Stimulated activated CD8-positive, alpha-beta memory T cell treated with anti-CD3 and anti-CD28 coated beads, Interleukin-4, amount 100 ng/mL, for 48 hours (primary cell): Measurements from ENCODE around the gene MRPS2.
"Not testable (repeated sequence)": the region's sequence is repeated elsewhere in the genome, so short reads cannot be mapped to it uniquely, and the experiment has no call there.

ENCODE experiments used
- DNase-seq: peaks from one replicate; pipeline ENCODE4 v3.0.0-alpha.2; 2020

MRPS2 gene

DNA sequence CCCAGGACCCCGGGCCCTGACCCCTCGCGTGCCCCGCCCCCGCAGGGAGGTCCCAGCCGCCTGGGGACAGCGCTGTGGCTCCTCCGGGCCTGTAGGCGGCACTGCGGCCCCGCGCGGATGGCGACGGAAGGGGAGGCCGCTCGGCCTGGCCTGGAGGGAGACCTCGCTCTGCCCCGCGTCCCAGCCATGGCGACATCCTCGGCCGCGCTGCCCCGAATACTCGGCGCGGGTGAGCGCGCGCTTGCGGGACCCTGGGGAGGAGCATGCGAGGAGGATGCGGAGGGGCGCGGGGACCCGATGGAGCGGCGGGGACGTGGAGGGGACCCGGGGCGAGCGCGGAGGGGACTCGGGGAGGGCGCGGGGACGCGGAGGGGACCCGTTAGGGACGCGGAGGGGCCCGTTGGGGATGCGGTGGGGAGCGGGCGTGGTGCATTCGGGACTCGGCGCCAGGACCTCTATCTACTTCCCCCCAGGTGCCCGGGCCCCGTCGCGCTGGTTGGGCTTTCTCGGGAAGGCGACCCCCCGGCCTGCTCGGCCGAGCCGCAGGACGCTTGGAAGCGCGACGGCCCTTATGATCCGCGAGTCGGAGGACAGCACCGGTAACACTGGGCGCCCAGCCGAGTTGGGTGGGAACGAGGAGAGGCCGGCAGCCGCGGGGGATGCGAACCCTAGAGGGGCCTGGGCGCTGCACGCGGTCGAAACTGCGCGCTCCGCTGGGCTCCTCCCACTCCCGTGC lies at the start of gene MRPS2:
MRPS2 (plus strand) TSS at position 158 of the 736 bp plus-strand sequence; CDS start at position 187, 29 bp downstream.
- peak; percentile 89 for DNase-seq

DNA sequence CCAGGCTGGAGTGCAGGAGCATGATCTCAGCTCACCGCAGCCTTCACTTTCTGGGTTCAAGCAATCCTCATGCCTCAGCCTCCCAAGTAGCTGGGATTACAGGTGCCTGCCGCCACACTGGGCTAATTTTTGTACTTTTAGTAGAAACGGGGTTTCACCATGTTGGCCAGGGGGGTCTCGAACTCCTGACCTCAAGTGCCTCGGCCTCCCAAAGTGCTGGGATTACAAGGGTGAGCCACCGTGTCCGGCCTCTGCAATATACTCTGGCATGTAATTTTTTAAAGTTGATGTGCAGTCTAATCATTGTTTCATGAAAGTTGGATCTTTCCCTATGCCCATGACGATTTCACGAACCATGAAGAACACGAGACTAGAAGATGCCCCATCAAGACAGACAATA lies 49.5 kb upstream of the MRPS2 start:
- DNase-seq, result no peak

DNA sequence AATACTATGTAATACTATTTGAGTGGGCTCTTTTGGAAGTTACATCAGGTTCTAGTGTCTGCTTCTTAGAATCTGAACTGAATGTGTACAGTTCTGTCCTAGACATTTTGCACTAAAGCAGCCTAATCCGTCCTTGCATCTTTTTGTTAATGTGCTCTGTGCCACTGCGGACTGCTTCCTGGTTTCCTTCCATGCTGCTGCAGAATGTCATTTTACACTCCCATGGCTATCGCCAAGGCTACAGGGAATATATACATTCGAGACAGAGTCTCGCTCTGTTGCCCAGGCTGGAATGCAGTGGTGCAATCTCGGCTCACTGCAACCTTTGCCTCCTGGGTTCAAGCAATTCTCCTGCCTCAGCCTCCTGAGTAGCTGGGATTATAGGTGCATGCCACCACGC lies 48.6 kb upstream of the MRPS2 start:
- DNase-seq, result not testable (repeated sequence)

DNA sequence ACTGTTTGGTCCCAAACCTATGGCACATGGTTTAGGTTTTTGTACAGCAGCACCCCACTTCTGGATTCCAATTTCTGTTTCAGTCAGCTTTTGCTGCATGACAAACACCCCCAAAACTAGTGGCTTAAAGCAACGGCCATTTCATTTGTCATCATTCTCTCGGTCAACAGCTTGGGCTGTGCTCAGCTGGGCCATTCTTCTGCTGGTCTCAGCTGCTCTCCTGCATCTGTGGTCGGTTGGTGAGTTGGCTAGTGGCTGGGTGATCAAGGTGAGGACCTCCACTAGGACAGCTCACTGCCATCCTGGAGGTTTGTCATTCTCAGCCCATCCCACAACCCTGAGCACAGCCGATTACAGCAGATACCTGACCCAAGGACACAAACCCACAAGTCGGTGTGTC lies 45.7 kb upstream of the MRPS2 start:
- DNase-seq, result no peak

DNA sequence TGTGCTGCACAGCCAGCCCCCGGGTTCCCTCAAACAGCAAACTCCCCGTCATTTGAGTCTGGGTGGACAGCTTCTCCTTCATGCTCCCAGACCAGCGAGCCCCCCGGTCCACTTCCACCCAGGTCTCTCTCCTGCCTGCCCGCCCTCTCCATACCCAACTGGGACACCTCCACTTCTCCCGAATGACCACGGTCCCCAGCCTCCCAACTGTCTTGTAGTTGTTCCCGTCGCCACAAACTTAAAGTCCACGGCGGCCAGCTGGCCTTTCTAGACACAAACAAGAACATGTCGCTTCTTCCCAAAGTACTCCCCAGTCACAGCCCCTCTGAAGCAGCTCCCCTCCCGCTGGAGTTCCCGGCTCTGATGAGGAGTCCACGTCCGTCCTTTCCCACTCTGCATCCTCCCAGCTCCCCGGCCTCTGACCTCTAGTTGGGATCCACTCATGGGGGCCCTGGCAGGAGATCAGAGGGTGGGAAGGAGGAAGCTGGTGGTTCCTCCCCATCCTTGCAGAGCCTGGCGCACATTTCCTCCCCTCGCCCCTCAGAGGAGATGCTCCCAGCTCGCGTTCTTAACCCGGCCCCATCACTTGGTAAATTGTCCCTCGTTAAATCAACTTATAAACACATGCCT lies 45.0 kb upstream of the MRPS2 start:
- no peak for DNase-seq

DNA sequence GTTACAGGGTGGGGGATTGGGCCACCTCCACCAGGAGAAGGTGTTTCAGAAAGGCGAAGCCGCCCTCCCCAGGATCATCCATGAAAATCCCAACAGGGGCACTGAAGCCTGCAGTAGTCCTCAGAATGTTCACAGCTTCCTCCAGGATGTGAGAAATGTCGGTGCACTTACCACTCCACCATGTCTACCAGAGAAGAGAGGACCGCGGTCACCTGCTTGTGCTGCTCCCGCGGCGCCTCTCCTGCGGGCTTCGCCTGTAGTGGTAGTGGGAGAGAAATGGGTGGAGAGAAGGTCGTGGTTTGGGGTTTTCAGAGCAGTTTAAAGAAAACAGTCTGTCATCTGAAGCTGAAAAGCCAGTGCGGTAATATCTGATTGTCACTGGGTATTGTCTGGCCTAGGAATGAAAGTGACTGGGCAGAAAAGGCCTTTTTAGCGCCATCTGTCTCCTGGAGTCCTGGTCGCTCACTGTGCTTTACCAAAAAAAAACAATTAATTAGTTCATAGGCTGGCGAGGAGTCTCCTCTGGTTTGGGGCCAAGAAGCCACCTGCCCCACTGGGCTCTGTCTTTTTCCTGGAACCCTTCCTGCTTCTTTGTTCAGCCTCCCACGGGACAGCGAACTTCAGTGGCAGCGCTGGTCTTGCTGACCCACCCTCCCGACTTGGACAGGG lies 43.9 kb upstream of the MRPS2 start:
- no peak for DNase-seq

DNA sequence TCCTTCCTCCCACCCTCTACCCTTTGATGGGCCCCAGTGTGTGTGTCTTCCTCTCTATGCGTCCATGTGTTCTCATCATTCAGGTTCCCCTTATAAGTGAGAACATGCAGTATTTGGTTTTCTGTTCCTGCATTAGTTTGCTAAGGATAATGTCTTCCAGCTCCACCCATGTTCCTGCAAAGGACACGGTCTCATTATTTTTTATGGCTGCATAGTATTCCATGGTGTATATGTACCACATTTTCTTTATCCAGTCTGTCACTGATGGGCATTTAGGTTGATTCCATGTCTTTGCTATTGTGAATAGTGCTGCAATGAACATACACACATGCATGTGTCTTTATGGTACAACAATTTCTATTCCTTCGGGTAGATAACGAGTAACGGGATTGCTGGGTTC lies 42.0 kb upstream of the MRPS2 start:
- DNase-seq, result not testable (repeated sequence)

DNA sequence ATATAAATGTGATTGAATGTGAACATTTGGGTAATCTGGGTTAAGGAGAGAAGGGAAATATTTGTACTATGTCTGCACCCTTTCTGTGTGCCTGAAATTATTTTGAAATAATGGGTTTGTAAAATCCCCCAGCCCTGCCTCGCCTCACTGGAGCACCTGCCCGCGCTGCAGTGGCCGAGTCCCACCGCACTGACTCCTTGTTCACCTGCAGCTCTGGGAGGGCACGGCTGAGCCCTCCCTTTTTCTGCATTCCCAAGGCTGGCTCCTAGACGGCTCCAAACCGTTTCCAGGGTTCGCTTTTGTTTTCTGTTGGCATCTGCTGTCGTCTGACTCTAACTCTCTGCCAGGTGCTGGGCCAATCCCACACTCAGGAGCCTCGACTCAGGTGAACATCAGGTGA lies 38.5 kb upstream of the MRPS2 start:
- DNase-seq, result no peak

DNA sequence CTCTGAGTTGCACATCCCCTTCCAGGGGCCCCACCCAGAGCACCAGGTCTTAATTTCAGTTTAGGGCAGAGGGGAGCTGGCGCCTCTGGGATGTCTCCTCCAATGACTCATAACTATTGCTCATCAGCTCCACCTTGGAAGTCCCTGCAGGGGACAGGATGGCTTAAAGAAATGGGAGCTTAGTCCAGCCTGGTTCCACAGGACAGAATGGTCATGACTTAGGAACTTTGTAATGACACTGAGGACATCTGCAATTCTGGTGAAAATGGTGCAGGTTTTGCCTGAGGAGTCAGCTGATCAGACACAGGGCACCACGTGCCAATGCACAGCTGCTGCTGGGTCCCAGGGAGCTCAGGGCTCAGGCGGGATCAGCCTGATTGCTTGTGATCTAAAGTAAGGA lies 37.3 kb upstream of the MRPS2 start:
- no peak for DNase-seq

DNA sequence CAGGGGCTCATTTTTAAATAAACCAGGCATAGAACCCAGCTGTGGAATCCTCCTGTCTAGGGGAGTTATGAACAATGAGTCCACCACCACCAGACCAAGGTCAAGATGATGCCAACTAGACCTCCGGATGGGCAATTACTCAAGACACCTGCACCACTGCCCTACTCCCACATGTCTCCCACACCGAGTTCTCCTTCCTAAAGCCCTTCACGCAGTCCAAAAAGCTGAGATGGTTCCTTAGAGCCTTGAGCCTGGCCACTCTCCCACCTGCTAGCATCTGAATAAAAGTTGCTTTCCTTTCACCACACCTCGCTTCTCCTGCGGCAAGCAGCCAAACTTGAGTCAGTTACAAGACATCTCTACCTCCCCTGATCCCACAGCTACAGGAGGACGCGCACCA lies 36.3 kb upstream of the MRPS2 start:
- no peak for DNase-seq

DNA sequence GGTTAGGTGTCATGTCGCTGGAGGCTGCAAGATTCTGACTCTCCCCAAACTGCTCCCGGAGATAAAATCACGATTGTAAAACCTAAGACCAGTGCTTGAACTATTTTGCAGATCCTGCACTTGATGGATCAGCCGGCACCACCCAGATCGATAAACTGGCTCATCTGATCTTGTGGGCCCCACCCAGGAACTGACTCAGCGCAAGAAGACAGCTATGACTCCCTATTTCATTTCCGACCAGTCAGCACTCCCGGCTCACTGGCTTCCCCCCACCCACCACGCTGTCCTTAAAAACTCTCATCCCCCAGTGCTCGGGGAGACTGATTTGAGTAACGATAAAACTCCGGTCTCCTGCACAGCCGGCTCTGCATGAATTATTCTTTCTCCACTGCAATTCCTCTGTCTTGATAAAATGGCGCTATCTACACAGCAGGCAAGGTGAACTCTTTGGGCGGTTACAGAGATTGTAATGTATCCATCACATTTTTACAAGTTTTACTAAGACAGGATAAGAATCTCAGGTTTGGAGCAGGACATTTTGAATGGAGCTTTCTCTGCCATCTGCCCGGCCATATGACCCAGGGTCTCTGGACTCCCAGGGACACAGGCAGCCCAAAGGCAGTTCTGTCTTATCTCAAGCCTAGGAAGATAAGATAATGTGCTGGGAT lies 31.5 kb upstream of the MRPS2 start:
- peak; percentile 64 for DNase-seq

DNA sequence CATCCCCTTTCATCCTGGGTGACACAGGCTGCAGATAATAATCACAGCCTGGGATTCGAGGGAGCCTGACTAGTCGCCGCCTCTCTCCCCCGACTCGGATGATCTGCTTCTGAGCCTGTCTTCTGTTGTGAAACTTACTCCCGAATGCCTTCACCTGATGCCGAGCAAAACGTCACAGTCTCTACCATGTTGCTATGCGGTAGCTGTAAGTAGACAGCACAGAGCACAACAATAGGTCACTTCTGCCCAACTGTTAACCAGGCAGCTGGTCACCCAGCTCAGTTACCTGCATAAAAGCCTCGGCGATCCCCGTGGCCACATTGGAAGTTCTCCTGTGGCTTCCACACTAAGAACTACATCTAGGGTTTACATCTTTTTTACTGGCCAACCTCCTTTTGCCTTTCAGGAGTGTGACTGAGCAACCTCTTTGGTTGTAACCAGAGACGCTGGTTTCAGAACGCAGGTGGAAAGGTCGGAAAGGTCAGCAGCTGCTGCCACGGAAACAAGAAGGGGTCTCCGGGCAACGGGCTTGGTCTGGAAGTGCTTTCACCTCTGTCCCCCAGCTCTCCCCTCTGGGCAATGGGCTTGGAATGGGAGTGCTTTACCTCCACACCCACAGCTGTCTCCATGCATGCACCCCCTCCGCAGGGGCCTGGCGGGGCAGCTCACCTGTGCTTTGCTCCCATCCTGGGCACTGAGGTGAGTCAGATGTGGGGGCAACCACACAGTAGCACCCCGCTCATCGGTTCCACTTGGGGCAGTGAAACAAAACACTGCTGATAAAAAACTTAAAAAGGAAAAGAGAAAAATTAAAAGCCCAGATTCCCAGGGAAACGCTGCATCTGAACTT lies 28.5 kb upstream of the MRPS2 start:
- no peak for DNase-seq

DNA sequence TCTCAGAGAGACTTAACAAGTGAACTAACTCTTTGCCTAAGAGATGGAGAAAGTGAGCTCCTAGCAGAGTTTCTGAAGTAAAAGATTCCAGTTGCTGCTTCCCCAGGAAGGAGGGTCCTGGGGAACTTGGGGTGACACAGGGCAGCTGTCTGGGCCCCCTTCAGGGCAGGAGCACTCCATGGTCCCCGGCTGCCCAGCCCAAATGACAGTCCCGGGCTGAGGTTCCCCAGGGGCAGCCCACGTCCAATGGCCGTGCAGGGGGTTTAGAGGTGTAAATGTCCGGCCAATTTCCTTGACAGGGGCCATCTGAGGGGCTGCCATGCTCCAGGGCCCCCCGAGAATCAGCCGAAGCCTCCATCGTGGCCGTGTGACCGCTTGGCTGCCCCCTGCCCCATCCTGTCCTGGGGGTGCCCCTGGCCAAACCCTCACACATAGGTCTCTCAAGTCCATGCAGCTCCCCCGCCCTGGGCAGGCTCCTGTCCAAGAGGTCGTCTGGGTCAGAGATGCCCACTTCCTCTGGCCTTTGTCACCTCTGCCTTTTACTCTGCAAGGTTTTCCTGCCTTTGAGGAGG lies 26.4 kb upstream of the MRPS2 start:
- no peak for DNase-seq

DNA sequence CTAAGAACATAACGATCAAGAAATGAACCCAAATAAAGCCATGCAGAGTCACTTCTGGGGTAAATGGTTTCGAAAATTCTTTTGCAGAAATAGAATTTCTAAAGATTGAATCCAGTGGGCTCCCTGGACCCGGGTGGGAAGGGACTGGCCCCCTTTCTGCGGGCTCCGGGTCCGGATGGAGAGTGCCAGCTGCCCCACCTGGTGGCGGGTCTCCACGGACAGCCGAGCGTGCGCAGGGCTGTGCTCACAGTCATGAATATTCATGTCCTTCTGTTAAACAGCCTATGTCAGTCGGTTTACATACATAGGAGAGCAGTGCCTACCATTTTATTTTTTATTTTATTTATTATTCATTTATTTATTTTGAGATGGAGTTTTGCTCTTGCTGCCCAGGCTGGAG lies 25.6 kb upstream of the MRPS2 start:
- peak; percentile 48 for DNase-seq

DNA sequence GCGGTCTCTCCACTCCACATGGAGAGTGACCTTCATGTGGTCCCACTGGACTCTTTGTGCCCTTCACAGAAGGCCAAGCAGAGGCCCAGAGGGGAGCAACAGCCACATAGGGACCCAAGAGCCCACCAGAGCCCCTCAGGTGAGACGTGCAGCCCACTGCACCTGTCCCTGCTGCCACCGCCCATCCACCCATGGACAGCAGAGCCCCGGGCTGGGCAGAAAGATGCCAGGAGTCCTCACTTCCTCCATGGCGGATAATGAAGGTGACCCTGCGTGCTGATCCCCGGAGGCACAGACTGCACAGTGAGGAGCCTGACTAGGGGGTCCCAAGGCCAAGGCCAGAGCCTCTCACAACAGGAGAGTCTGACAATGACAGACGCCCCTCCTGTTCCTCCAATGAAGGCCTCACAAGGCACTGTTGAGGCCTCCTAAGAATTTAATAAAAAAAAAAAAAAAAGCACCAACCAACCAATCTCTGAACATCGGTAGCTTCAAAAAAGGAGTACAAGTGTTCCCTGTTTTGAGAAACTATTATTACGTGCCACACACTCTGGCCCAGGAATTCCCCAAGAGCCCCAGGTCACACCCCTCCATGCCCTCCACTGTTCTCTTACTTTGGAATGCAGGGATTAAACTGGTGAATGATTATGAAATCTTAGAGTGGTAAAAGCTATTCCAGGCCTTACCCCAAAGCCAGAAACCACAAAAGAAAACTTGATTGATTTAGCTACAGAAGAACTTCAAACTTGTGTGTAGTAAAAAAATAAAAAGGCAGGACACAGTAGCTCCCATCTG lies 23.7 kb upstream of the MRPS2 start:
- no peak for DNase-seq

DNA sequence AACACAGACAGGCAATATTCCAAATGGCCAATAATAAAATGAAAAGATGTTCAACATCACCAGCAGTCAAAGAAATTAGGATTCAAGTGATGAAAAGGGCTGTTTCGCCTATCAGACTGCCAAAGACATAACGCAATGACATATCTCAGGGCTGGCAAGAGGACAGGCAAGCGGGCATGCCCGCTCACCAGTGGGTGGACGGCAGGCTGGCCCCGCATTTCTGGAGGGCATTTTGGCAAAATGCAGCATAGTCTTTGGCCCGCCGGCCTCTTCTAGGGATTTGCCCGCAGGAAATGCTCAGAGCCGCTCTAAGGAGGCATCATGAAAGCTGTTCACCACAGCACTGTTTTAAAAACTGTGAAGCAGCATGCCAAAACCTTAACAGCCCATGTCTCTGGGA lies 22.3 kb upstream of the MRPS2 start:
- no peak for DNase-seq

DNA sequence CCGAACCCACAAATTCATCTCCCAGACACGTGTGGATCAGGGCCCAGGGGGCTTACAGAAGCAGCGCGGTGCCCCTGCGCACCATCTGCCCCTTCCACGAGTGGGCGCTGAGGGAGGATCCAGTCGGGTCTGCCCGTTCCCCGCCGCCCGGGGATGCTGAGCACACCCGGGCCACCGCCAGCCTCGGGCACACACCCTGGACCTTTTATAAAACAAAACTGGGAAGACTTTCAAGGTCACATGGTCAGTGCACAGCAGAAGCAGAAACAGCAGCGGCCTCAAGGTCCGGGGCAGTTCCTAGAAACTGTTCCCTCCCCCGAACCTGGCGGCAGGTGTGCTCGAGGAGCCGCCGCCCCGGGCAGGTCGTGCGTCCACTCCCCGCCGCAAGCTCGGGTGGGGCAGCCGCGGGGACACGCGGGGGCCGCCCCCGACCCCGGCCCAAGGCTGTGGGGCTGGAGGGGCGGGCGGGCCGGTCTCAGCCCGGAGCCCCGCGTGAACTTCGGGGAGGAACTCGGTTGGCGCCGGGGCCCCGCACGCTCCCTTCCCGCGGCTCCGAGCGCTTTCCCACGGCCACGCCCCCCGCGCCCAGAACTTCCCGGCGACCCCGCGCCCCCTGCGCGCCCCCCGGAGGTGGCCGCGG lies 21.5 kb upstream of the MRPS2 start:
- no peak for DNase-seq

DNA sequence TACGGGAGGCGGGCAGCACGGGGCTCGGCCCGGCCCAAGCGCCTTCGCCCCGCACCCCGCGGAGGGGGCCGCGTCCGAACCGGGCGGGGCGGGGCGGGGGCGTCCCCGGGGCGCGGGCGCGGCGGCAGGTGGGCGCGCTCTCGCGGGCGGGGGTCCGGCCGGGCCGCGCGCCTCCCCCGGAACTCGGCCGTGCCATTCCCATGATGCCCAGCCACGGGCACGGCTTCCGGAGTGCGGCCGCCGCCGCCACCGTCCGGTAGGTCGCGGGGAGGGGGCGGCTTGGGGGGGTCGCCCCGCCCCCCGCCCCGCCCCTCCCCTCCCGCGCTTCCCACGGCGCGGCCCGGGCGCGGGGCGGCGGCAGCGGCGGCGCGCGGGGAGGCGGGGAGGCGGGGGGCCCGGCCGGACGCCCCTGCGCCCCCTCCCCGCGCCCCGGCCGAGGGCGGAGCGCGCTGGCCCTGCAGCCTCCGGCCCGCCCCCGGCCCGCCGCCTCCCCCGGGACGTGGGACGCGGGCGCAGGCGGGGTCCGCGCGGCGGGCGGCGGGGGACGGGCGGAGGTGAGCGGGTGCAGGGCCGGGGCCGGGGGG lies 20.9 kb upstream of the MRPS2 start, which contains the start of gene PPP1R26:
PPP1R26 (plus strand) TSS at position 314 of the 584 bp plus-strand sequence. CDS start 4,729 bp downstream, outside the sequence.
- DNase-seq, result no peak

DNA sequence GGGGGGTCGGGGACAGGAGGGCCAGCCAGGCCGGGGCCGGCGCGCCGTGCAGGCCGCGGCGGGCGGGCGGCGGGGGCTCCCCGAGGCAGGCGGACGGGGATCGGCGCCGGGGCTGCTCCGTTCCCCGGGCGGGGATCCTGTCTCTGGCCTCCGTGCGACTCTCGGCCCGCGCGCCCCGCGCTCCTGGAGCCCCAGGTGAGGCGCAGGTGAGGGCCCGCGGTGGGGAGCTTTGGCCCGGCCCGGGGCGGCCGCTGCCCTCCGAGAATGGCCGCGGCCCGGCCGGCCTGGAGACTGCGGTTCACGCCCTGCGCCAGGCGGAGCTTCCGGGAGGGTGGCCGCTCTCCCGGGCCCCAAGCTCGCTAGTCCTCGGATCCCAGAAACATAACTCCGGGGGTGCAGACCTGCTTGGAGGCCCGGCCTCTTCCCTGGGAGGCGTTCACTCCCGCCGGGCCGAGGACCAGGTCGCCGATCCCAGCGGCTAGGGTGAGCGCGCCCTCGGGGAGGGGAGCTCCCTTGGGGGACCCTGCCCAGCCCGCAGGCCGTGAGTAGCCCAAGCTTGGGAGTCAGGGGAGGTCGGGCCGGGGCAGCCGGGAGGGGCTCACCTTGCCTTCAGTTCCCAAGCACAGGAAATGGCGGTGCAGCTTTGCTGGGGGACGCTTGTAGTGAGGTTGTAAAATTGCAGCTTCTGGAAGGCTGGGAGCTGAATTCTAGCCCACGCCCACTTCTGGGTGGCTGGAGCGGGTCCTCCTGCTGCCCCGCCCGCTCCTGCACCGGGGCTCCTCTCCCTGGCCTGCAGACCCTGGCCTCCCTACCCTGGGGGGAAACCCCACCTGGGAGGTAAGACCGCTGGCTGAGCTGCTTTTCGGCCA lies 20.2 kb upstream of the MRPS2 start:
- DNase-seq, result peak; percentile 28
